Measurements from ENCODE around the gene PHC2. TPM values are rescaled to one million over a fixed set of nuclear protein-coding genes. Genes with fewer than 3 reads are reported as not detected.

Gene PHC2
- total RNA-seq, 1 experiment from 2014 or later = 176 TPM

DNA sequence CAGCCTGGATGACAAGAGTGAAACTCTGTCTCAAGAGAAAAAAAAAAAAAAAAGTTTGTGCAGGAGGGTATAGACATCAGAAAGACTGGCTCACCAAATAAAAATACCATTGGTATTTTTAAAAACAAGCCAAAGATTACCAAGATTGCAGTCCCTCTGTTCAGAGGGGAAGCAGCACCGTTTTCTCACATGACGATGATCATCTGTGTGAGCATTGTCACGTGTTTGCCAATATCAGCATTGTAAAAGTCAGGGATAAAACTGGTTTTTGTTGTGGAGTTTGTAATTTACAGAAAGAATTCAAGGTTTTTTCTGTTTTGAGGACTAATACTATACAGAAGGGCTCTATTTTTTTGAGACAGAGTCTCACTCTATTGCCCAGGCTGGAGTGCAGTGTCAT, 148.1 kb downstream of the PHC2 start:
- POLR2A ChIA-PET = no interaction called here

More for the DNA sequence above, 148.1 kb downstream of the PHC2 start:
- no peak overlapping the region for H3K4me3 ChIP-seq (replicated peaks in 1 of 2; ENCODE audit: low read depth in 1 of 2, low read length in 2 of 2)
- no peaks in the 10 kb centered on the region for H3K27me3 ChIP-seq (ENCODE audit: insufficient read depth, low read length)
- DNase-seq (ENCODE audit: low read depth, low spot score) = no peak
- no TSS peak for BruUV-seq (replicated peaks)
- H3K27ac ChIP-seq (ENCODE audit: low read depth, low read length) = no peak overlapping the region
- TF ChIP-seq, protein P1, sequence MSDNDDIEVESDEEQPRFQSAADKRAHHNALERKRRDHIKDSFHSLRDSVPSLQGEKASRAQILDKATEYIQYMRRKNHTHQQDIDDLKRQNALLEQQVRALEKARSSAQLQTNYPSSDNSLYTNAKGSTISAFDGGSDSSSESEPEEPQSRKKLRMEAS (IDR thresholded peaks at IDR 0.05) = no peak
- TF ChIP-seq CEBPB (IDR thresholded peaks at IDR 0.05; ENCODE audit: low read depth) = no peak
- TF ChIP-seq POLR2AphosphoS5 (IDR thresholded peaks at IDR 0.05; ENCODE audit: low read depth, low read length) = no peak
- TF ChIP-seq ZNF274 (IDR thresholded peaks at IDR 0.05; ENCODE audit: low read depth, low read length) = no peak
- TF ChIP-seq ATF3 (IDR thresholded peaks at IDR 0.05) = no peak
- no peak for TF ChIP-seq CBX3 (IDR thresholded peaks at IDR 0.05; ENCODE audit: low read depth)
- TF ChIP-seq POLR2A (IDR thresholded peaks at IDR 0.05; ENCODE audit: borderline replicate concordance, extremely low read depth, insufficient read depth, insufficient read length) = no peak
- TF ChIP-seq JUND (IDR thresholded peaks at IDR 0.05) = no peak
- TF ChIP-seq, protein P2, sequence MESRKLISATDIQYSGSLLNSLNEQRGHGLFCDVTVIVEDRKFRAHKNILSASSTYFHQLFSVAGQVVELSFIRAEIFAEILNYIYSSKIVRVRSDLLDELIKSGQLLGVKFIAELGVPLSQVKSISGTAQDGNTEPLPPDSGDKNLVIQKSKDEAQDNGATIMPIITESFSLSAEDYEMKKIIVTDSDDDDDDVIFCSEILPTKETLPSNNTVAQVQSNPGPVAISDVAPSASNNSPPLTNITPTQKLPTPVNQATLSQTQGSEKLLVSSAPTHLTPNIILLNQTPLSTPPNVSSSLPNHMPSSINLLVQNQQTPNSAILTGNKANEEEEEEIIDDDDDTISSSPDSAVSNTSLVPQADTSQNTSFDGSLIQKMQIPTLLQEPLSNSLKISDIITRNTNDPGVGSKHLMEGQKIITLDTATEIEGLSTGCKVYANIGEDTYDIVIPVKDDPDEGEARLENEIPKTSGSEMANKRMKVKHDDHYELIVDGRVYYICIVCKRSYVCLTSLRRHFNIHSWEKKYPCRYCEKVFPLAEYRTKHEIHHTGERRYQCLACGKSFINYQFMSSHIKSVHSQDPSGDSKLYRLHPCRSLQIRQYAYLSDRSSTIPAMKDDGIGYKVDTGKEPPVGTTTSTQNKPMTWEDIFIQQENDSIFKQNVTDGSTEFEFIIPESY (IDR thresholded peaks at IDR 0.05; ENCODE audit: extremely low read depth, insufficient replicate concordance, low read length) = no peak
- TF ChIP-seq, protein P3, sequence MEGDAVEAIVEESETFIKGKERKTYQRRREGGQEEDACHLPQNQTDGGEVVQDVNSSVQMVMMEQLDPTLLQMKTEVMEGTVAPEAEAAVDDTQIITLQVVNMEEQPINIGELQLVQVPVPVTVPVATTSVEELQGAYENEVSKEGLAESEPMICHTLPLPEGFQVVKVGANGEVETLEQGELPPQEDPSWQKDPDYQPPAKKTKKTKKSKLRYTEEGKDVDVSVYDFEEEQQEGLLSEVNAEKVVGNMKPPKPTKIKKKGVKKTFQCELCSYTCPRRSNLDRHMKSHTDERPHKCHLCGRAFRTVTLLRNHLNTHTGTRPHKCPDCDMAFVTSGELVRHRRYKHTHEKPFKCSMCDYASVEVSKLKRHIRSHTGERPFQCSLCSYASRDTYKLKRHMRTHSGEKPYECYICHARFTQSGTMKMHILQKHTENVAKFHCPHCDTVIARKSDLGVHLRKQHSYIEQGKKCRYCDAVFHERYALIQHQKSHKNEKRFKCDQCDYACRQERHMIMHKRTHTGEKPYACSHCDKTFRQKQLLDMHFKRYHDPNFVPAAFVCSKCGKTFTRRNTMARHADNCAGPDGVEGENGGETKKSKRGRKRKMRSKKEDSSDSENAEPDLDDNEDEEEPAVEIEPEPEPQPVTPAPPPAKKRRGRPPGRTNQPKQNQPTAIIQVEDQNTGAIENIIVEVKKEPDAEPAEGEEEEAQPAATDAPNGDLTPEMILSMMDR (IDR thresholded peaks at IDR 0.05 in 2 of 3, conservative IDR thresholded peaks at IDR 0.05 in 1 of 3; ENCODE audit: borderline replicate concordance in 1 of 3, insufficient read depth in 1 of 3, low read depth in 2 of 3, low read length in 2 of 3) = no peak
- H3K4me1 ChIP-seq (ENCODE audit: control insufficient read depth in 1 of 2, insufficient read depth in 2 of 2, low read length in 2 of 2) = no peaks in the 10 kb centered on the region
- no peaks in the 10 kb centered on the region for H3K9me2 ChIP-seq (ENCODE audit: insufficient read depth)
- H3K9ac ChIP-seq (ENCODE audit: low read length) = no peak overlapping the region
- no peak for ATAC-seq
- ChIA-PET RAD21 (ENCODE audit: low non-redundant PET in 1 of 2, low total read pairs in 2 of 2, uncharacterized antibody in 2 of 2, unreplicated experiment in 2 of 2) (no interaction called here), CTCF (interaction anchor here (1.7 kb wide), 1 partner anchor 13 kb away, joined by 5 read pairs; no protein-coding TSS in a partner anchor)
- no peaks in the 10 kb centered on the region for H3K36me3 ChIP-seq (ENCODE audit: control insufficient read depth in 1 of 2, insufficient read depth in 2 of 2, low read length in 2 of 2)
- H3K79me2 ChIP-seq (ENCODE audit: insufficient read depth, low read length) = no peaks in the 10 kb centered on the region
- H3K9me3 ChIP-seq (ENCODE audit: control insufficient read depth in 1 of 2, insufficient read depth in 1 of 2, low read depth in 1 of 2, low read length in 2 of 2) = no peaks in the 10 kb centered on the region
- no peak overlapping the region for H2AFZ ChIP-seq (ENCODE audit: low read depth, low read length, poor library complexity, severe bottlenecking)
- no peak overlapping the region for H3K4me2 ChIP-seq (ENCODE audit: low read length)
- no peaks in the 10 kb centered on the region for H4K20me1 ChIP-seq (ENCODE audit: insufficient read depth)
- intact Hi-C loops (cut with micrococcal nuclease) = no loop called here

All from HCT116 (cell line).